Dendritic cell treated with granulocyte-macrophage colony-stimulating factor and Interleukin-4, amounts not matched to agents 40 ng/mL and 50 ng/mL, for 4 days (primary cell): ENCODE measurements around the gene HPN.
A peak's percentile ranks its signal among the peaks of the same experiment; 100 is the strongest.

Source experiments
- H3K27ac Mint-ChIP-seq: one replicate; pipeline ENCODE4 v1.8.0; 2022; ENCODE audit warnings: mild to moderate bottlenecking, mixed read lengths
- H3K27me3 Mint-ChIP-seq: one replicate; pipeline ENCODE4 v1.8.0; 2022; ENCODE audit warnings: mild to moderate bottlenecking, mixed read lengths
- H3K36me3 Mint-ChIP-seq: one replicate; pipeline ENCODE4 v1.8.0; 2022; ENCODE audit warnings: low read depth, mixed read lengths
- H3K4me1 Mint-ChIP-seq: one replicate; pipeline ENCODE4 v1.8.0; 2022; ENCODE audit warnings: low read depth, mixed read lengths
- H3K4me3 Mint-ChIP-seq: one replicate; pipeline ENCODE4 v1.8.0; 2022; ENCODE audit warnings: mild to moderate bottlenecking, moderate library complexity, mixed read lengths
- H3K9me3 Mint-ChIP-seq: one replicate; pipeline ENCODE4 v1.8.0; 2022; ENCODE audit warnings: mixed read lengths
- intact Hi-C: fragments of 100-400 bp; cut with micrococcal nuclease; formaldehyde crosslinking; loops from one replicate; pipeline ENCODE4 v1.15.0; 2022

The HPN gene

GRCh38 chr19:35115177-35115951 lies 73.8 kb downstream of the HPN start, which contains the start of gene FXYD3:
FXYD3 (plus strand) TSS chr19:35115823; CDS start chr19:35119377, 3,554 bp downstream.
- intact Hi-C loops: no loop called here
- peaks cover 41% of the 10 kb centered on the region for H3K27me3 Mint-ChIP-seq
- no peaks in the 10 kb centered on the region for H3K9me3 Mint-ChIP-seq
- H3K4me3 Mint-ChIP-seq: peak within 1 kb of the TSS; percentile 61
- H3K27ac Mint-ChIP-seq: peak within 1 kb of the TSS; percentile 72
- H3K4me1 Mint-ChIP-seq: peaks cover 50% of the 10 kb centered on the region
- no peaks in the 10 kb centered on the region for H3K36me3 Mint-ChIP-seq
